NCI-H146 treated with DMSO at 0.1 percent for 48 hours (cell line): ENCODE data around the gene DDI2.
"Not testable (repeated sequence)": the region's sequence is repeated elsewhere in the genome, so short reads cannot be mapped to it uniquely, and the experiment has no call there.

Experiments used
- DNase-seq: peaks from one replicate; lab custom pipeline; 2025; ENCODE audit not compliant: unreplicated experiment; lab: John Stamatoyannopoulos, UW

Gene DDI2

GRCh38 chr1:15633756-15634420 is 16.6 kb downstream of the DDI2 start:
- DNase-seq = no peak

DNA sequence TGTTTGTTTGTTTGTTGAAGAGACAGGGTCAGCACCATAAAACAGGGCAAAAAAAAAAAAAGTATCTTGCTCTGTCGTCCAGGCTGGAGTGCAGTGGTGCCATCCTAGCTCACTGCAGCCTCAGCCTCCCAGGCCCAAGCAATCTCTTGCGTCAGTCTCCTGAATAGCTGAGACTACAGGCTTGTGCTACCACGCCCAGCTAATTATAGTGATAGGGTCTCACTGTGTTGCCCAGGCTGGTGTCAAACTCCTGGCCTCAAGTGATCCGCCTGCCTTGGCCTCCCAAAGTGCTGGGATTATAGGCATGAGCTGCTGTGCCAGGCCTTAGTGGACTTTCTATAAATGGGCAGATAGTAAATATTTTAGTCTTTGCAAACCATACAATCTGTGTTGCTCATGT is 19.2 kb downstream of the DDI2 start:
- no peak for DNase-seq

DNA sequence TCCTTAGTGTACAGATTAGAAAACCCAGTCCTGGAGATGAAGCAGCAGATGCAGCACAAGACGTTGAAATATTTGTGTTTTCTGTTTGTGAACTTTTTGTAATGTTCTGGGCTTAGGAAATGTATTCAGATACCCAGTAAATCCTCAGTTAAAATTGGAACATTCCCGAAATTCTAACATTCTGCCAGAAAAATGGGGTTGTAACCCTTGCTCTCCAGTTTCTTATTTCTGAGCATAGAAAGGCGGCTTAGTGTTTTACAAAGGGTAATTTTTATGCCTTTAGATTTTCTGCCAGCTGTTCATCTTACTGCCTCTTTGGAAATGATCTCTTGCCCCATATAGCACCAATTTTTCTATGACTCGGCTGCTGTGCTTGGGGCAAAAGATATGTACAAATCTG is 20.6 kb downstream of the DDI2 start:
- DNase-seq = no peak

DNA sequence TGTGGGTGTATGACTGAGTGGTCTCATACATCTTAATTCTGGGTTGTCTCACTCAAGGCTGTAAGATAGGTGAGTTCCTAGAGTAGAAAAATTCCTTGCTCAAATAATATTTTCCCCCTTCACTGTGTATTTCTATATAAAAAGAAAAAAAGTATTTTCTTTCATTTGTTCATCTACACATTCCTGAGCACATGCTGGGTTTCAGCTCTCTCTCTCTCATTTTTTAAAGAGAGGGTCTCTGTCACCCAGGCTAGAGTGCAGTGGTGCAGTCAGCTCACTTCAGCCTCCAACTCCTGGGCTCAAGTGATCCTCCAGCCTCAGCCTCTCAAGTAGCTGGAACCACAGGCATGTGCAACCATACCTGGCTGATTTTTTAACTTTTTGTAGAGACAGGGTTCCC is 22.0 kb downstream of the DDI2 start:
- no peak for DNase-seq

DNA sequence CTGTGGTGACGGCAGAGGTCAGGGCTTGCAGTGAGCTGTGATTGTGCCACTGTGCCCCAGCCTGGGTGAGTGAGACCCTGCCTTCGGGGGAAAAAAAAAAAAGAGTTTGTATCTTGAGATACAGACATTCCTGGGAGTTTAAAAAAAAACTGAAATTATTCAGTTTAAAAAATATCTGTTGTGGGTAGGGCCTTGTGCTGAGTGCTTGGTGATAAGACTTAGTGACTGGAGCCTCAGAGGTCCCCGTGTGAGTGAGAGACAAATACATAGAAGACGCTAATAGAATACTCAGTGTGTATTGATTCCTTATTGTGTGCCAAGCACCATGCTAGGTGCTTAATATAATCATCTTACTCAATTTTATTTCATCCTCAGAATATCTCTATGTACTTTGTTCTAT is 22.7 kb downstream of the DDI2 start:
- DNase-seq = no peak

GRCh38 chr1:15640667-15641066 is 23.4 kb downstream of the DDI2 start:
- no peak for DNase-seq

- DNase-seq = no peak
Measured at GRCh38 chr1:15649937-15650336, 32.7 kb downstream of the DDI2 start.

DNA sequence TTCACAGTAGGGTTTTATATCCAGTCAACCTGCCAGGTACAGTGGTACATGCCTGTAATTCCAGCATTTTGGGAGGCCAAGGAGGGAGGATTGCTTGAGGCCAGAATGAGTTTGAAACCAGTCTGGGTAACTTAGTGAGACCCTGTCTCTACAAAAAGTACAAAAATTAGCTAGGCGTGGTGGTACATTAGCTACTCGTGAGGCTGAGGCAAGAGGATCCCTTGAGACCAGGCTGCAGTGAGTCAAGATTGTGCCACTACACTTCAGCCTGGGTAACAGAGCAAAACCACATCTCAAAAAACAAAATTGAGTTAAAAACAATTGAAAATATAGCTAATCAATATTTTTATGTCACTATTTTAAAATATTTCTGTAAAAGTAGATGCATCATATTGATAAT is 33.2 kb downstream of the DDI2 start:
- DNase-seq = no peak

- DNase-seq = not testable (repeated sequence)
Measured at GRCh38 chr1:15652130-15652529, 34.9 kb downstream of the DDI2 start.

DNA sequence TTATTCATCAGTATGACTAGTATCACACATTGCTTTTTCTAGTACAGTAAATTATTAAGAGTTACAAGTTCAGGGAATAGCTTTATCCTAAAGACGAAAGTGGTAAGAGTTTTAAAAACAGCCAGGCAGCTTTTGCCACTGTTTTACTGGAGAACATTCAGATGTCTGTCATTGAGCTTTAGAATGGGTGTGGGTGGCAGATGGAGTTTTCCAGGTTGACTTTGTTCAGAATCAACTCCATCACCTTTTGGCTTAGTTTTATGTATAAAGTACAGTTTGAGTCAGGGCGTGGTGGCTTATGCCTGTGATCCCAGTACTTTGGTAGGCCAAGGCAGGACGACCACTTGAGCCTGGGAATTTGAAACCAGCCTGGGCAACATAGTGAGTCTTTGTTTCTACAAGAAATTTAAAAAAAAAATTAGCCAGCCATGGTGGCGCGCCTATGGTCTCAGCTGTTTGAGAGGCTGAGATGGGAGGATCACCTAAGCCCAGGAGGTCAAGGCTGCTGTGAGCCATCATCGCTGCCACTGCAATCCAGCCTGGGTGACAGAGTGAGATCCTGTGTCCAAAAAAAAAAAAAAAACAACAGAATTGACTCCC is 36.9 kb downstream of the DDI2 start:
- no peak for DNase-seq

- no peak for DNase-seq
Measured at GRCh38 chr1:15656464-15656863, 39.2 kb downstream of the DDI2 start.

DNA sequence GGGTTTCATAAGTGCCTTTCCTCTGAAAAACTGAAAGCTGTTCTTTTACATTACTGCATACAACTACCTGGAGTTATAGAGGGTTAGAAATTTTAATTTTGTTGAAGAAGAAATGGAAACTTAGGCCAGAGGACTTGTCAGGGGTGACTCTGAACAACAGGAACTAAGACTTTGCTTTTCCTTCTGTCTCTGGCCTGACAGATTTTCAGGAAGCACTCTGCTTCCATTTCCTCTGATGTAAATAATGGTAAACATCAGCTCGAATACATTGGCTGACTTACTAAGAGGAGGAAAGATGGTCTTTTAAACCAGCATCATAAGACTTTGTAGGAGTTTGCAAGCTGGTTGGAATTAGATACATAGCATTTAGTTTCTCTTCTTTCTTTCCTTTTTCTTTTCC is 39.8 kb downstream of the DDI2 start:
- DNase-seq = no peak

- no peak for DNase-seq
Measured at GRCh38 chr1:15660151-15660550, 42.9 kb downstream of the DDI2 start.

- DNase-seq = no peak
Measured at GRCh38 chr1:15662477-15662876, 45.2 kb downstream of the DDI2 start.

- no peak for DNase-seq
Measured at GRCh38 chr1:15663925-15664324, 46.7 kb downstream of the DDI2 start.

DNA sequence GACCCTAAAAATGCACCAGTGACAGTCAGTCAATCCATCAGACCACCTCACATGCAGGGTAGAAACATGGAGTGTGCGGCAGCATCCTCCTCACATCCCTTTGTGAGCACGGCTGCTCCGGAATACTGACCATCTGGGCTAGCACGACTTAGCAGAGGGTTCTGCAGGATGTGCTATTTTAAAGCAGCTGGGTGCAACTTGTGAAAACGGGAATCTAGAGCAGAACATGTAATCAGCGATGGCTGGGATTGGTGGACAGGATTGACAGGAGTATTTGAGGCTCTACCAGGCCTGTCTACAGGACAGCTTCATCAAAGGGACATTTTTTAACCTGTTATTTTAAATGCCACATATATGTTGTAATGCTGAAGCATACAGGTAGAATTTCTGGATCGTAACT is 50.1 kb downstream of the DDI2 start:
- no peak for DNase-seq

- no peak for DNase-seq
Measured at GRCh38 chr1:15668089-15668754, 51.0 kb downstream of the DDI2 start.

DNA sequence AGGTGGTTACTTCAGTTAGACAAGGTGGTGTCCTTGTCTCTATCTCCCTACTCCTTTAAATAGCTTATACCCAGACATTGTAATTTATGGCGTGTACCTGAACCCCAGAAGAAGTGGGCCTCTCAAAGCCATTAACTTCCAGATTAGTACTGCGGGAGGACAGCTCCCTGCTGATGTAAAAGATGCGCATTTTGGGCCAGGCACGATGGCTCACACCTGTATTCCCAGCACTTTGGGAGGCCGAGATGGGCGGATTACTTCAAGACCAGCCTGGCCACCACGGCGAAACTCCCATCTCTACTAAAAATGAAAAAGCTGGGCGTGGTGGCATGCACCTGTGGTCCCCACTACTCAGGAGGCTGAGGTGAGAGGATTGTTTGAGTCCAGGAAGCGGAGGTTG is 51.8 kb downstream of the DDI2 start:
- no peak for DNase-seq

DNA sequence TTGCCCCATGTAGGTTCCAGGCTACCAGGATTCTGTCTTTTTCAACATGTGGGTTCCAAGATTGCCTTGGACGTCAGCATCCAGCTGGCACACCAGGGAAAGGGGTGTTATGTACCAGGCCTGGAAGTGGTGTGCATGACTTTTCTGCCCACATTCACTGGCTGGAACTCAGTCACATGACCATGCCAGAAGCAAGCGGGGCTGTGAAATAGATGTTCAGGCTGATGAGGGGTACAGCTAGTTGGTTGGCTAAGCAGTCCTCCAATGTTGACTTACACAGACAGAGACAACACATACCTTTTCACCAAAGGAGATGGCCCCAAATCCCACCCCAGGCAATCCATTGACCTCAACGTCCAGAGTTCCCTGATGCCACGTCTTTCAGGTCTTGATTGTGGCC is 52.6 kb downstream of the DDI2 start:
- DNase-seq = no peak

DNA sequence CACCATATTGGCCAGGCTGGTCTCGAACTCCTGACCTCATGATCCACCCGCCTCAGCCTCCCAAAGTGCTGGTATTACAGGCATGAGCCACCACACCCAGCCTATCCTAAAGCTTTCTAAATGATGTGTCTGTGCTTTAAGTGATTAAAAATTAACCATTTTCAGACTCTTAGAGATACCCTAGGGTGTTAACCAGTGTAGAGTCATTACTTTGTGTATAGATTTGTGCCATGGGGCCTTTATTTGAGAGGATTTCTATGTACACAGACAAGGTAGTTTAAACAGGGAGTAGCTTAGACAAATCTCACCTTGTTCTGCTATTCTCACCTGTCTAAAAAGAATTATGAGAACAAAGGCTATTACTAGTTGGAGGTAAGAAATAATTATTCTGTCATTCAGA is 54.2 kb downstream of the DDI2 start:
- peak; percentile 67 for DNase-seq

GRCh38 chr1:15674386-15675159 is 57.3 kb downstream of the DDI2 start:
- no peak for DNase-seq

GRCh38 chr1:15676010-15676409 is 58.8 kb downstream of the DDI2 start:
- DNase-seq = no peak
